ENCODE data around the gene CLCN7. TPM values are rescaled to one million over a fixed set of nuclear protein-coding genes. Genes with fewer than 3 reads are reported as not detected.

Gene CLCN7
- total RNA-seq, 2 donors from 2014 or later: 35.8 to 52.6 TPM

- DNase-seq (ENCODE audit: low spot score): no peak
- intact Hi-C loops (cut with DNase I): no loop called here
Measured at GRCh38 chr16:1505073-1505844, 30.4 kb upstream of the CLCN7 start.

- intact Hi-C loops (cut with DNase I): no loop called here
- DNase-seq (ENCODE audit: low spot score): no peak
Measured at GRCh38 chr16:1503110-1503955, 28.5 kb upstream of the CLCN7 start.

GRCh38 chr16:1502092-1503004 lies 27.5 kb upstream of the CLCN7 start:
- intact Hi-C loops (cut with DNase I): no loop called here
- no peak for DNase-seq (ENCODE audit: low spot score)

GRCh38 chr16:1501630-1502029 lies 26.8 kb upstream of the CLCN7 start:
- DNase-seq (ENCODE audit: low spot score): no peak
- intact Hi-C loops (cut with DNase I): no loop called here

GRCh38 chr16:1500465-1501150 lies 25.8 kb upstream of the CLCN7 start:
- DNase-seq (ENCODE audit: low spot score): no peak
- intact Hi-C loops (cut with DNase I): no loop called here

- intact Hi-C loops (cut with DNase I): loop anchor here in 1 of 2 donors (10.0 kb wide), 2 partner anchors 55 to 195 kb away; no protein-coding TSS in a partner anchor
- no peak for DNase-seq (ENCODE audit: low spot score)
Measured at GRCh38 chr16:1499756-1500464, 25.1 kb upstream of the CLCN7 start.

- intact Hi-C loops (cut with DNase I): loop anchor here in 1 of 2 donors (10.0 kb wide), 2 partner anchors 56 to 196 kb away; no protein-coding TSS in a partner anchor
- DNase-seq (ENCODE audit: low spot score): no peak
Measured at GRCh38 chr16:1498899-1499676, 24.3 kb upstream of the CLCN7 start.

- DNase-seq (ENCODE audit: low spot score): no peak
- intact Hi-C loops (cut with DNase I): loop anchor here in 1 of 2 donors (10.0 kb wide), 2 partner anchors 58 to 198 kb away; no protein-coding TSS in a partner anchor
Measured at GRCh38 chr16:1497014-1497598, 22.3 kb upstream of the CLCN7 start.

GRCh38 chr16:1496464-1496863 lies 21.6 kb upstream of the CLCN7 start:
- DNase-seq (ENCODE audit: low spot score): no peak
- intact Hi-C loops (cut with DNase I): loop anchor here in 1 of 2 donors (10.0 kb wide), 2 partner anchors 58 to 198 kb away; no protein-coding TSS in a partner anchor

GRCh38 chr16:1495889-1496262 lies 21.0 kb upstream of the CLCN7 start:
- DNase-seq (ENCODE audit: low spot score): no peak
- intact Hi-C loops (cut with DNase I): loop anchor here in 1 of 2 donors (10.0 kb wide), 2 partner anchors 59 to 199 kb away; no protein-coding TSS in a partner anchor

- intact Hi-C loops (cut with DNase I): loop anchor here in 1 of 2 donors (10.0 kb wide), 2 partner anchors 59 to 199 kb away; no protein-coding TSS in a partner anchor
Measured at GRCh38 chr16:1495211-1495888, 20.5 kb upstream of the CLCN7 start.

GRCh38 chr16:1494711-1495110 lies 19.9 kb upstream of the CLCN7 start:
- intact Hi-C loops (cut with DNase I): loop anchor here in 1 of 2 donors (5.0 to 10.0 kb wide), 3 partner anchors 60 to 200 kb away; no protein-coding TSS in a partner anchor
- DNase-seq (ENCODE audit: low spot score): no peak

More at GRCh38 chr16:1495211-1495888, 20.5 kb upstream of the CLCN7 start:
- no peak for DNase-seq (ENCODE audit: low spot score)

GRCh38 chr16:1494129-1494640 lies 19.4 kb upstream of the CLCN7 start:
- DNase-seq (ENCODE audit: low spot score): no peak

GRCh38 chr16:1493746-1494094 lies 18.9 kb upstream of the CLCN7 start:
- no peak for DNase-seq (ENCODE audit: low spot score)
- intact Hi-C loops (cut with DNase I): loop anchor here in 1 of 2 donors (5.0 to 10.0 kb wide), 3 partner anchors 61 to 201 kb away; no protein-coding TSS in a partner anchor

More at GRCh38 chr16:1494129-1494640, 19.4 kb upstream of the CLCN7 start:
- intact Hi-C loops (cut with DNase I): loop anchor here in 1 of 2 donors (5.0 to 10.0 kb wide), 3 partner anchors 61 to 201 kb away; no protein-coding TSS in a partner anchor

- DNase-seq (ENCODE audit: low spot score): peak; percentile 94
- intact Hi-C loops (cut with DNase I): loop anchor here in 1 of 2 donors (5.0 to 10.0 kb wide), 3 partner anchors 62 to 202 kb away; no protein-coding TSS in a partner anchor
Measured at GRCh38 chr16:1492923-1493745, 18.3 kb upstream of the CLCN7 start, which contains the start of gene TELO2. TELO2 (plus strand) TSS chr16:1493360; CDS start chr16:1494282, 922 bp downstream.
